GM23248 (cell line): ENCODE data around the gene DPPA4.

Experiments
- EZH2 ChIP-seq: fragments of 200-600 bp; sonication (generic); IDR thresholded peaks from 2 replicates; pipeline ENCODE4 v1.6.1; 2018; ENCODE audit warnings: antibody characterized with exemption, mild to moderate bottlenecking; ENCODE audit not compliant: insufficient read depth, poor library complexity, severe bottlenecking
- EZH2phosphoT487 ChIP-seq: fragments of 200-600 bp; sonication (generic); IDR thresholded peaks from 2 replicates; pipeline ENCODE4 v1.6.1; 2018; ENCODE audit warnings: antibody characterized with exemption, moderate library complexity, mild to moderate bottlenecking, low read depth; ENCODE audit not compliant: insufficient read depth

DNA sequence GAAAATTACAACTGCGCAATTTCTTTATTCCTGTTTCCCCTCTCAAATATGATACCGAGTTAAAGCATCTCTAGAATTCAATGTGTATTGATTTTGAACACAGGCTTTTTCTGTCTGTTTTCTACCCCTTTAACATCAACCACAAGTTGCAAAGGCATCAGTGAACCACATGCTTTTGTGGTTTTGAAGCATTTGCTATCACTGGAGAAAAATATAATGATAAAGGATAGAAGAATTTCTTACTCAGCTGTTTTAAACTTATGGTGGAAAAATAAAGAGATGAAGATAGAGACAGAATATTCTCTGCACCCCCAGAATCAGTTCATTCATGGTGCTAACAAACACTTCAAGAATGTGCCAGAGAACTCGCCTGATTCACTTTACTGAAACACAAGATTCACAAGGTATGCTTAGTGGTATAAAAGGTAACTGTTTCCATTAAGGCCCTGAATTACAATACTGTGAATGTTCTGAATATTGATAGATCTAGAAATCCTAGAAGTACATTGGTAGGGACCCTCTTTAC lies 9.5 kb upstream of the DPPA4 start:
- no peak for TF ChIP-seq EZH2phosphoT487
- TF ChIP-seq EZH2, result no peak
